Fibroblast of villous mesenchyme (primary cell): ENCODE measurements around the gene RETSAT. TPM values are rescaled to one million over a fixed set of nuclear protein-coding genes. Genes with fewer than 3 reads are reported as not detected.
"Not testable (repeated sequence)": the region's sequence is repeated elsewhere in the genome, so short reads cannot be mapped to it uniquely, and the experiment has no call there.

Source experiments
- DNase-seq: peaks from one replicate; pipeline ENCODE4 v3.0.0-alpha.2; 2010; ENCODE audit warnings: low read depth
- H3K4me3 ChIP-seq: 2 replicates; pipeline ENCODE4 v1.5.1; 2011; ENCODE audit warnings: low read depth, mild to moderate bottlenecking, low read length
- CTCF ChIP-seq: IDR thresholded peaks from 2 replicates; pipeline ENCODE4 v1.5.1; 2012; ENCODE audit warnings: low read depth, mild to moderate bottlenecking, low read length; ENCODE audit not compliant: insufficient read depth
- total RNA-seq: library from RNA; depleted of rRNA; stranded (reverse); fragments of >200 nt; gene quantifications from 2 replicates; pipeline ENCODE4 v1.2.3, GENCODE V29; 2012

Gene RETSAT
- total RNA-seq, 1 donor, result 56.1 TPM

GRCh38 chr2:85326406-85327159, 27.7 kb downstream of the RETSAT start:
- peak overlapping the region; percentile 71 for H3K4me3 ChIP-seq
- DNase-seq, result peak; percentile 48
- no peak for TF ChIP-seq CTCF

GRCh38 chr2:85325466-85325811, 28.9 kb downstream of the RETSAT start:
- no peak for DNase-seq
- H3K4me3 ChIP-seq, result peak overlapping the region; percentile 71
- no peak for TF ChIP-seq CTCF

GRCh38 chr2:85324639-85325465, 29.5 kb downstream of the RETSAT start:
- TF ChIP-seq CTCF, result no peak
- DNase-seq, result peak; percentile 60
- peak overlapping the region; percentile 71 for H3K4me3 ChIP-seq

- DNase-seq, H3K4me3 ChIP-seq: not testable (repeated sequence)
Observed at GRCh38 chr2:85323988-85324367, 30.4 kb downstream of the RETSAT start.

GRCh38 chr2:85323351-85323987, 30.9 kb downstream of the RETSAT start:
- TF ChIP-seq CTCF, result no peak
- DNase-seq, result no peak
- H3K4me3 ChIP-seq, result no peak overlapping the region

- TF ChIP-seq CTCF, result no peak
- H3K4me3 ChIP-seq, result no peak overlapping the region
- no peak for DNase-seq
Observed at GRCh38 chr2:85319796-85320195, 34.5 kb downstream of the RETSAT start.
